ENCODE results near the gene CFAP73. TPM values are rescaled to one million over a fixed set of nuclear protein-coding genes. Genes with fewer than 3 reads are reported as not detected.
A peak's percentile ranks its signal among the peaks of the same experiment; 100 is the strongest.

The CFAP73 gene
- polyA plus RNA-seq, 1 donor from 2014 or later: not detected

DNA sequence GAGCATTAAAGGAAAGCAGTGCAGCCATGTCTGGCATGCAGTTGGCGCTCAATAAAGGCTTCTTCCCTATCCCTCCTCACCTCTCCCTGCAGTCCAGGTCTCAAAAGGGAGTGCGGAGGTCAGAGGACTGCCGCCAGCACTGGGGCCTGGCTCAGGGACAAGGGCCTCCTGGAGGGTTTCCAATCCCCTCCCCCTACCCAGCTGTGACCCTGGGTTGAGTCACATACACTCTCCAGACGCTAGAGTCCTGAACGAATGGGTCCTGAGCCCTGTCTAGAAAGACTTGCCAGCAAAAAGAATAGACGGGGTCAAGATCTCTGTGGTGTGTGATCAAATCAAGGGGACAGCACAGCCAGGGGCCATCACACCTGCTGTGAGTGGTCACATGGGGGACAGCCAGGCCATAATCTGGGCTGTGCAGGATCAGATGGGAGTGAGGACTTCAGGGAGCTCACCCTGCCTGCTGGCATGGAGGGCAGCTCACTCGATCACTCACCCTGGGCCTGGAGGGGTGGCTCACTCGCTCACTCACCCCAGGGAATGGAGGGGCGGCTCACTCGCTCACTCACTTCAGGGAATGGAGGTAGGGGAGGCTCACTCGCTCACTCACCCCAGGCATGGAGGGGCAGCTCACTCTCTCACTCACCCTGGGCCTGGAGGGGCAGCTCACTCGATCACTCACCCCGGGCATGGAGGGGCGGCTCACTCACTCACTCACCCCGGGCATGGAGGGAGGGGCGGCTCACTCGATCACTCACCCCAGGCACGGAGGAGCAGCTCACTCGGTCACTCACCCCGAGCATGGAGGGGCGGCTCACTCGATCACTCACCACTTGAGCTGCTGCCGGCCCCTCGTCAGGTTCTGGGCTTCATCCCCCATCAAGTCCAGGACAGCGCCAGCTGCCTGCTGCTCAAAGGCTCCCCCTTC is 12.8 kb downstream of the CFAP73 start:
- no peak overlapping the region for H2AFZ ChIP-seq (ENCODE audit: low read depth, low read length)
- no peaks in the 10 kb centered on the region for H3K27me3 ChIP-seq (ENCODE audit: insufficient read depth, low read depth, low read length)
- no peaks in the 10 kb centered on the region for H3K79me2 ChIP-seq (replicated peaks; ENCODE audit: insufficient read depth, low read length)
- H4K20me1 ChIP-seq (ENCODE audit: insufficient read depth): no peaks in the 10 kb centered on the region
- TF ChIP-seq, protein P1, sequence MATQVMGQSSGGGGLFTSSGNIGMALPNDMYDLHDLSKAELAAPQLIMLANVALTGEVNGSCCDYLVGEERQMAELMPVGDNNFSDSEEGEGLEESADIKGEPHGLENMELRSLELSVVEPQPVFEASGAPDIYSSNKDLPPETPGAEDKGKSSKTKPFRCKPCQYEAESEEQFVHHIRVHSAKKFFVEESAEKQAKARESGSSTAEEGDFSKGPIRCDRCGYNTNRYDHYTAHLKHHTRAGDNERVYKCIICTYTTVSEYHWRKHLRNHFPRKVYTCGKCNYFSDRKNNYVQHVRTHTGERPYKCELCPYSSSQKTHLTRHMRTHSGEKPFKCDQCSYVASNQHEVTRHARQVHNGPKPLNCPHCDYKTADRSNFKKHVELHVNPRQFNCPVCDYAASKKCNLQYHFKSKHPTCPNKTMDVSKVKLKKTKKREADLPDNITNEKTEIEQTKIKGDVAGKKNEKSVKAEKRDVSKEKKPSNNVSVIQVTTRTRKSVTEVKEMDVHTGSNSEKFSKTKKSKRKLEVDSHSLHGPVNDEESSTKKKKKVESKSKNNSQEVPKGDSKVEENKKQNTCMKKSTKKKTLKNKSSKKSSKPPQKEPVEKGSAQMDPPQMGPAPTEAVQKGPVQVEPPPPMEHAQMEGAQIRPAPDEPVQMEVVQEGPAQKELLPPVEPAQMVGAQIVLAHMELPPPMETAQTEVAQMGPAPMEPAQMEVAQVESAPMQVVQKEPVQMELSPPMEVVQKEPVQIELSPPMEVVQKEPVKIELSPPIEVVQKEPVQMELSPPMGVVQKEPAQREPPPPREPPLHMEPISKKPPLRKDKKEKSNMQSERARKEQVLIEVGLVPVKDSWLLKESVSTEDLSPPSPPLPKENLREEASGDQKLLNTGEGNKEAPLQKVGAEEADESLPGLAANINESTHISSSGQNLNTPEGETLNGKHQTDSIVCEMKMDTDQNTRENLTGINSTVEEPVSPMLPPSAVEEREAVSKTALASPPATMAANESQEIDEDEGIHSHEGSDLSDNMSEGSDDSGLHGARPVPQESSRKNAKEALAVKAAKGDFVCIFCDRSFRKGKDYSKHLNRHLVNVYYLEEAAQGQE (IDR thresholded peaks at IDR 0.05; ENCODE audit: borderline replicate concordance): no peak
- TF ChIP-seq SMC3 (conservative IDR thresholded peaks at IDR 0.05; ENCODE audit: poor library complexity) (no peak), EZH2 (IDR thresholded peaks at IDR 0.05; ENCODE audit: borderline replicate concordance, insufficient read depth, low read length, poor library complexity, severe bottlenecking) (no peak), TAF1 (IDR thresholded peaks at IDR 0.05; ENCODE audit: low read depth) (no peak), MXI1 (conservative IDR thresholded peaks at IDR 0.05; ENCODE audit: poor library complexity, severe bottlenecking) (no peak), POLR2AphosphoS5 (IDR thresholded peaks at IDR 0.05) (no peak), RAD21 (conservative IDR thresholded peaks at IDR 0.05) (no peak)
- TF ChIP-seq, protein P2, sequence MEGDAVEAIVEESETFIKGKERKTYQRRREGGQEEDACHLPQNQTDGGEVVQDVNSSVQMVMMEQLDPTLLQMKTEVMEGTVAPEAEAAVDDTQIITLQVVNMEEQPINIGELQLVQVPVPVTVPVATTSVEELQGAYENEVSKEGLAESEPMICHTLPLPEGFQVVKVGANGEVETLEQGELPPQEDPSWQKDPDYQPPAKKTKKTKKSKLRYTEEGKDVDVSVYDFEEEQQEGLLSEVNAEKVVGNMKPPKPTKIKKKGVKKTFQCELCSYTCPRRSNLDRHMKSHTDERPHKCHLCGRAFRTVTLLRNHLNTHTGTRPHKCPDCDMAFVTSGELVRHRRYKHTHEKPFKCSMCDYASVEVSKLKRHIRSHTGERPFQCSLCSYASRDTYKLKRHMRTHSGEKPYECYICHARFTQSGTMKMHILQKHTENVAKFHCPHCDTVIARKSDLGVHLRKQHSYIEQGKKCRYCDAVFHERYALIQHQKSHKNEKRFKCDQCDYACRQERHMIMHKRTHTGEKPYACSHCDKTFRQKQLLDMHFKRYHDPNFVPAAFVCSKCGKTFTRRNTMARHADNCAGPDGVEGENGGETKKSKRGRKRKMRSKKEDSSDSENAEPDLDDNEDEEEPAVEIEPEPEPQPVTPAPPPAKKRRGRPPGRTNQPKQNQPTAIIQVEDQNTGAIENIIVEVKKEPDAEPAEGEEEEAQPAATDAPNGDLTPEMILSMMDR (IDR thresholded peaks at IDR 0.05; ENCODE audit: poor library complexity, severe bottlenecking): no peak
- H3K4me3 ChIP-seq (ENCODE audit: low read length): peak overlapping the region; percentile 34
- no peaks in the 10 kb centered on the region for H3F3A ChIP-seq (ENCODE audit: insufficient read depth, low read length, poor library complexity, severe bottlenecking)
- no peaks in the 10 kb centered on the region for H3K9me2 ChIP-seq (ENCODE audit: insufficient read depth, low read length)
- no peak overlapping the region for H3K4me2 ChIP-seq (ENCODE audit: low read length)
- H3K9me3 ChIP-seq (ENCODE audit: low read length): no peaks in the 10 kb centered on the region
- no peaks in the 10 kb centered on the region for H3K36me3 ChIP-seq (ENCODE audit: insufficient read depth, low read length)
- no peak overlapping the region for H3K27ac ChIP-seq (ENCODE audit: low read length)
- no peak overlapping the region for H3K9ac ChIP-seq (ENCODE audit: low read length)

- H3K9me2 ChIP-seq (ENCODE audit: insufficient read depth, low read length): no peaks in the 10 kb centered on the region
- no peak overlapping the region for H3K4me2 ChIP-seq (ENCODE audit: low read length)
- TF ChIP-seq RAD21 (conservative IDR thresholded peaks at IDR 0.05) (no peak), EZH2 (IDR thresholded peaks at IDR 0.05; ENCODE audit: borderline replicate concordance, insufficient read depth, low read length, poor library complexity, severe bottlenecking) (no peak), MXI1 (conservative IDR thresholded peaks at IDR 0.05; ENCODE audit: poor library complexity, severe bottlenecking) (no peak), EP300 (conservative IDR thresholded peaks at IDR 0.05; ENCODE audit: poor library complexity, severe bottlenecking) (no peak), TAF1 (IDR thresholded peaks at IDR 0.05; ENCODE audit: low read depth) (no peak), SMC3 (conservative IDR thresholded peaks at IDR 0.05; ENCODE audit: poor library complexity) (no peak), POLR2AphosphoS5 (IDR thresholded peaks at IDR 0.05) (no peak)
- TF ChIP-seq, protein P2 (IDR thresholded peaks at IDR 0.05; ENCODE audit: poor library complexity, severe bottlenecking): no peak
- TF ChIP-seq, protein P1 (IDR thresholded peaks at IDR 0.05; ENCODE audit: borderline replicate concordance): no peak
- H2AFZ ChIP-seq (ENCODE audit: low read depth, low read length): no peak overlapping the region
- no peak overlapping the region for H3K9ac ChIP-seq (ENCODE audit: low read length)
- no peaks in the 10 kb centered on the region for H3K79me2 ChIP-seq (replicated peaks; ENCODE audit: insufficient read depth, low read length)
- H3K27ac ChIP-seq (ENCODE audit: low read length): no peak overlapping the region
- H3K4me3 ChIP-seq (ENCODE audit: low read length): no peak overlapping the region
- no peaks in the 10 kb centered on the region for H3K36me3 ChIP-seq (ENCODE audit: insufficient read depth, low read length)
- H3F3A ChIP-seq (ENCODE audit: insufficient read depth, low read length, poor library complexity, severe bottlenecking): no peaks in the 10 kb centered on the region
- no peaks in the 10 kb centered on the region for H3K9me3 ChIP-seq (ENCODE audit: low read length)
- H4K20me1 ChIP-seq (ENCODE audit: insufficient read depth): no peaks in the 10 kb centered on the region
- H3K27me3 ChIP-seq (ENCODE audit: insufficient read depth, low read depth, low read length): no peaks in the 10 kb centered on the region
These were observed 13.5 kb downstream of the CFAP73 start for GRCh38 chr12:113163030-113163360.

Data from neural cell (in vitro differentiated cells).